Ovary (tissue), 9 donors: Measurements from ENCODE around the gene KMO. TPM values are rescaled to one million over a fixed set of nuclear protein-coding genes. Genes with fewer than 3 reads are reported as not detected.

Experiments used
- DNase-seq, 5 donors: peaks; one replicate each; pipeline ENCODE4 v3.0.0-alpha.2; 2019 to 2020
- H3K27ac ChIP-seq, 2 donors: fragments of 200-600 bp; one replicate each; pipeline versions ENCODE4 v1.5.1 to v1.8.0; 2019 to 2022
- H3K27me3 ChIP-seq: fragments of 200-600 bp; one replicate; pipeline ENCODE4 v1.8.0; 2022
- H3K36me3 ChIP-seq: fragments of 200-600 bp; sonication (generic); one replicate; pipeline ENCODE4 v1.5.1; 2019
- H3K4me1 ChIP-seq: one replicate; pipeline ENCODE4 v1.8.1; 2013; ENCODE audit warnings: mild to moderate bottlenecking, moderate library complexity; ENCODE audit not compliant: insufficient read depth
- H3K4me3 ChIP-seq: fragments of 200-600 bp; sonication (generic); one replicate; pipeline ENCODE4 v1.5.1; 2017
- H3K9me3 ChIP-seq, 2 donors: fragments of 200-600 bp in 1 of 2; sonication (generic) in 1 of 2; one replicate each; pipeline versions ENCODE4 v1.5.1 to v1.8.1; 2013 to 2019; ENCODE audit warnings: mild to moderate bottlenecking in 1 of 2, moderate library complexity in 1 of 2
- CTCF ChIP-seq, 3 donors: fragments of 450-650 bp in 2 of 3; fragments of 200-600 bp in 1 of 3; IDR thresholded peaks; one replicate each; pipeline versions ENCODE4 v1.5.1 to v1.8.0; 2016 to 2022; ENCODE audit warnings: antibody characterized with exemption in 3 of 3, mild to moderate bottlenecking in 1 of 3
- EP300 ChIP-seq: sonication (generic); formaldehyde crosslinking; IDR thresholded peaks from one replicate; pipeline ENCODE4 v1.6.1; 2017; ENCODE audit warnings: antibody characterized with exemption
- POLR2A ChIP-seq: fragments of 450-650 bp; IDR thresholded peaks from one replicate; pipeline ENCODE4 v1.6.1; 2017; ENCODE audit warnings: antibody characterized with exemption, mild to moderate bottlenecking, moderate library complexity
- WGBS, 3 donors: extraction: QIAGEN DNeasy Blood & Tissue Kit in 1 of 3; methylation state at CpG; one replicate each; pipeline versions ENCODE4 v1.1.5 to v1.1.7; 2013 to 2017; 5-methylcytosine and 5-hydroxymethylcytosine counted together
- intact Hi-C, 4 donors: fragments of 100-400 bp; cut with DNase I; formaldehyde crosslinking; loops; one replicate each; pipeline versions ENCODE4 v1.11.0 to v1.15.1; 2022 to 2023
- polyA plus RNA-seq, 2 donors: library from polyadenylated mRNA; stranded (reverse); fragments of 200-250 nt in 1 of 2; fragments of 350-450 nt in 1 of 2; fragmentation: Illumina TruSeq in 1 of 2; extraction: RNeasy Lipid Tissue Mini Kit (QIAGEN cat#74804) in 1 of 2; gene quantifications; one replicate each; pipeline ENCODE4 v1.2.3, GENCODE V29; 2013 to 2014
- total RNA-seq, 7 donors: library from RNA; depleted of rRNA in 2 of 7; stranded (reverse); fragments of >200 nt in 2 of 7; fragmentation: NEBNext Ultra II Directional in 3 of 7; extraction: Animal tissue kit (Norgen Biotek cat#: 25700) in 3 of 7; gene quantifications; one replicate each; pipeline versions ENCODE4 v1.1.0 to v1.2.4, GENCODE V29; 2016 to 2023
- donor health status: DM: no; HTN: no; CAD: no; lungs with moderate emphysema.
- donor health status: DM: no; HTN: no; CAD: no.
- donor health status: Bipolar disorder and iron deficiency.
- donor health status: DM: yes; HTN: yes; CAD: no.
- donor health status: DM: no; HTN: no; CAD: no.
- donor health status: DM: yes; HTN: yes; CAD: no.

The KMO gene
- total and polyA plus RNA-seq, 9 donors: 0.12 to 2.0 (median 0.43) TPM; not detected in 1

GRCh38 chr1:241607497-241607896 is 75.3 kb downstream of the KMO start:
- Histone ChIP-seq H3K4me3 (no peak overlapping the region), H3K36me3 (no peaks in the 10 kb centered on the region), H3K27ac (no peak overlapping the region), H3K27me3 (no peaks in the 10 kb centered on the region), H3K4me1 (peaks cover 3% of the 10 kb centered on the region), H3K9me3 (no peaks in the 10 kb centered on the region)
- no peak for DNase-seq
- TF ChIP-seq EP300: no peak
- no peak for TF ChIP-seq CTCF (IDR thresholded peaks at IDR 0.05)
- TF ChIP-seq POLR2A: no peak
- intact Hi-C loops: no loop called here

GRCh38 chr1:241608379-241609033 is 76.3 kb downstream of the KMO start:
- no peak for DNase-seq
- Histone ChIP-seq H3K27ac (no peak overlapping the region), H3K36me3 (no peaks in the 10 kb centered on the region), H3K4me1 (peaks cover 3% of the 10 kb centered on the region), H3K4me3 (no peak overlapping the region), H3K27me3 (no peaks in the 10 kb centered on the region), H3K9me3 (no peaks in the 10 kb centered on the region)
- no peak for TF ChIP-seq POLR2A
- TF ChIP-seq CTCF (IDR thresholded peaks at IDR 0.05): no peak
- TF ChIP-seq EP300: no peak
- 25 to 35% (median 27%) methylated on average over 3 of the region's 3 CpGs for WGBS, 3 donors
- intact Hi-C loops: no loop called here

- H3K4me1 ChIP-seq: peaks cover 3% of the 10 kb centered on the region
- H3K27ac ChIP-seq: no peak overlapping the region
- 25 to 37% (median 28%) methylated on average over 8 of the region's 8 CpGs for WGBS, 3 donors
- intact Hi-C loops: loop anchor here in 3 of 4 donors (5.0 kb wide), 1 partner anchor 222 kb away; no protein-coding TSS in a partner anchor
- H3K36me3 ChIP-seq: no peaks in the 10 kb centered on the region
- DNase-seq: no peak
- TF ChIP-seq EP300 (no peak), CTCF (IDR thresholded peaks at IDR 0.05) (no peak), POLR2A (no peak)
- no peaks in the 10 kb centered on the region for H3K9me3 ChIP-seq
- no peaks in the 10 kb centered on the region for H3K27me3 ChIP-seq
- H3K4me3 ChIP-seq: no peak overlapping the region
Measured at GRCh38 chr1:241610056-241610815, 78.1 kb downstream of the KMO start.

- Histone ChIP-seq H3K27ac (no peak overlapping the region), H3K27me3 (no peaks in the 10 kb centered on the region), H3K9me3 (no peaks in the 10 kb centered on the region), H3K4me1 (peaks cover 3% of the 10 kb centered on the region), H3K36me3 (no peaks in the 10 kb centered on the region), H3K4me3 (no peak overlapping the region)
- no peak for DNase-seq
- intact Hi-C loops: loop anchor here in 3 of 4 donors (5.0 kb wide), 1 partner anchor 221 kb away; no protein-coding TSS in a partner anchor
- TF ChIP-seq CTCF (IDR thresholded peaks at IDR 0.05) (peak; percentile 44 to 73 (median 71)), EP300 (no peak), POLR2A (no peak)
- WGBS, 3 donors: 2 to 8% (median 6%) methylated on average over 3 of the region's 3 CpGs
Measured at GRCh38 chr1:241611063-241611462, 78.9 kb downstream of the KMO start.
